Gastroesophageal sphincter (tissue), 4 donors: ENCODE results near the gene RBP5. TPM values are rescaled to one million over a fixed set of nuclear protein-coding genes. Genes with fewer than 3 reads are reported as not detected.

Experiments used
- ATAC-seq: fragments of 150-250 bp; one replicate; pipeline ENCODE4 v1.9.1; 2016; ENCODE audit warnings: mild to moderate bottlenecking, moderate library complexity
- H3K27ac ChIP-seq, 4 donors: fragments of 200-600 bp; sonication (generic) in 3 of 4; 1 replicate in 3 of 4; 2 replicates in 1 of 4; pipeline ENCODE4 v1.5.1; 2016 to 2019
- H3K27me3 ChIP-seq: fragments of 200-600 bp; sonication (generic); one replicate; pipeline ENCODE4 v1.5.1; 2019
- H3K36me3 ChIP-seq, 2 donors: fragments of 200-600 bp; sonication (generic); one replicate each; pipeline ENCODE4 v1.5.1; 2019; ENCODE audit warnings: control low read depth in 1 of 2
- H3K4me1 ChIP-seq, 3 donors: fragments of 200-600 bp; sonication (generic); 1 replicate in 2 of 3; 2 replicates in 1 of 3; pipeline ENCODE4 v1.5.1; 2016 to 2019; ENCODE audit warnings: control low read depth in 2 of 3
- H3K4me3 ChIP-seq, 2 donors: fragments of 200-600 bp; sonication (generic); one replicate each; pipeline ENCODE4 v1.5.1; 2019; ENCODE audit warnings: mild to moderate bottlenecking in 1 of 2, moderate library complexity in 1 of 2
- H3K9me3 ChIP-seq, 3 donors: fragments of 200-600 bp; sonication (generic); one replicate each; pipeline ENCODE4 v1.5.1; 2017 to 2019; ENCODE audit warnings: control low read depth in 2 of 3
- EP300 ChIP-seq: sonication (generic); formaldehyde crosslinking; IDR thresholded peaks from one replicate; pipeline ENCODE4 v1.6.1; 2017; ENCODE audit warnings: antibody characterized with exemption, mild to moderate bottlenecking
- POLR2A ChIP-seq, 2 donors: fragments of 450-650 bp; IDR thresholded peaks; one replicate each; pipeline ENCODE4 v1.6.1; 2017; ENCODE audit warnings: antibody characterized with exemption in 2 of 2, mild to moderate bottlenecking in 2 of 2, moderate library complexity in 1 of 2
- POLR2AphosphoS5 ChIP-seq: sonication (generic); formaldehyde crosslinking; IDR thresholded peaks from one replicate; pipeline ENCODE4 v1.6.1; 2017; ENCODE audit warnings: antibody characterized with exemption
- WGBS, 2 donors: methylation state at CpG; one replicate each; pipeline ENCODE4 v1.1.5; 2018; ENCODE audit warnings: low coverage in 1 of 2; 5-methylcytosine and 5-hydroxymethylcytosine counted together
- total RNA-seq, 4 donors: library from RNA; depleted of rRNA; stranded (reverse); fragments of >200 nt; gene quantifications; one replicate each; pipeline ENCODE4 v1.1.0, GENCODE V29; 2016
- TF ChIP-seq, protein P1 (sequence below), 4 experiments: fragments of 200-600 bp in 2 of 4; fragments of 450-650 bp in 2 of 4; sonication (generic) in 1 of 4; IDR thresholded peaks; one replicate each; pipeline ENCODE4 v1.5.1; 2017 to 2019; ENCODE audit warnings: antibody characterized with exemption in 4 of 4, mild to moderate bottlenecking in 2 of 4, moderate library complexity in 2 of 4

RBP5 gene
- total RNA-seq, 4 donors from 2014 or later = 0.58 to 1.1 TPM; not detected in 2

DNA sequence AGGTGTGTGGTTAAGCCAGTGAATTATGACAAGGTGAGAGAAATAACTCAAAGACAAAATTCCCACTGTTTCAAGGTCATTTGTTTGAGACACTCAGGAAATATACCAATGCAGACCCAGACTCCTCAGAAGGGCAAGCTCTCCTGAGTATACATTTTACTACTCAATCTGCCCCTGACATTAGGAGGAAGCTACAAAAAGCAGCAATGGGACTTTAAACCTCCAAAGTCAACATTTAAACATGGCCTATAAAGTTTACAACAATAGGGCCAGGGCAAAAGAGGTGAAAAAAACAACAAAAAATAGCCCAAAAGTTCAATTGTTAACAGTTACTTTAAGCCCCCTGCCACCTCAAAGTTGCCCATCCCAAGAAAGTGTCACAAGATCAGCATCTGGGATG is 41.3 kb upstream of the RBP5 start:
- Histone ChIP-seq H3K4me3 (no peak overlapping the region), H3K36me3 (no peaks in the 10 kb centered on the region)
- TF ChIP-seq POLR2AphosphoS5 = no peak
- TF ChIP-seq, protein P1, sequence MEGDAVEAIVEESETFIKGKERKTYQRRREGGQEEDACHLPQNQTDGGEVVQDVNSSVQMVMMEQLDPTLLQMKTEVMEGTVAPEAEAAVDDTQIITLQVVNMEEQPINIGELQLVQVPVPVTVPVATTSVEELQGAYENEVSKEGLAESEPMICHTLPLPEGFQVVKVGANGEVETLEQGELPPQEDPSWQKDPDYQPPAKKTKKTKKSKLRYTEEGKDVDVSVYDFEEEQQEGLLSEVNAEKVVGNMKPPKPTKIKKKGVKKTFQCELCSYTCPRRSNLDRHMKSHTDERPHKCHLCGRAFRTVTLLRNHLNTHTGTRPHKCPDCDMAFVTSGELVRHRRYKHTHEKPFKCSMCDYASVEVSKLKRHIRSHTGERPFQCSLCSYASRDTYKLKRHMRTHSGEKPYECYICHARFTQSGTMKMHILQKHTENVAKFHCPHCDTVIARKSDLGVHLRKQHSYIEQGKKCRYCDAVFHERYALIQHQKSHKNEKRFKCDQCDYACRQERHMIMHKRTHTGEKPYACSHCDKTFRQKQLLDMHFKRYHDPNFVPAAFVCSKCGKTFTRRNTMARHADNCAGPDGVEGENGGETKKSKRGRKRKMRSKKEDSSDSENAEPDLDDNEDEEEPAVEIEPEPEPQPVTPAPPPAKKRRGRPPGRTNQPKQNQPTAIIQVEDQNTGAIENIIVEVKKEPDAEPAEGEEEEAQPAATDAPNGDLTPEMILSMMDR (IDR thresholded peaks at IDR 0.05) = no peak
- TF ChIP-seq EP300 = no peak
- TF ChIP-seq POLR2A (IDR thresholded peaks at IDR 0.05) = no peak

DNA sequence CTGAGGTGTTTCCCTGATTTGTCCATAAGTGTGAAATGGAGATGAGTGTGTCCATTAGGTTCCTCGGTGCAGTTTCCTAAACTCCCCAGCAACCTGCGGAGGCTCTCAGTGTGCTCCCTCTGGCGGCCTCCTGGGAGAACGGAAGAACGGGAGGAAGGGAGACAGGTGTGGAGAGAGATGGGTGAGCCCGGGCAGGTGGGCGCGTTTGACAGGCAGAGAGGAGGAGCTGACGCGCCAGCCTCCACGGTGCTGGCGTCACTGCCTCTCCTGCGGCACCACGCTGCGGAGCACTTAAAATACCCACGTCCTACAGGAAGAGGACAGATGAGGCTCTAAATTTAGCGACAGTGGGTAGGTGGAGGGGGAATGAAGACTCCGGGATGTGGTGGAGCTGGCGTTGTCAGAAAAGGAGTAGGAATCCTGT is 34.0 kb upstream of the RBP5 start:
- WGBS, 2 donors = 2 to 12% methylated on average over 9 to 10 of the region's 19 CpGs

More for the DNA sequence above, 41.3 kb upstream of the RBP5 start:
- ATAC-seq = no peak
- Histone ChIP-seq H3K27ac (no peak overlapping the region), H3K27me3 (peaks cover 22% of the 10 kb centered on the region), H3K4me1 (no peaks in the 10 kb centered on the region), H3K9me3 (peaks cover 0 to 12% (median 0%) of the 10 kb centered on the region in 3 donors)

DNA sequence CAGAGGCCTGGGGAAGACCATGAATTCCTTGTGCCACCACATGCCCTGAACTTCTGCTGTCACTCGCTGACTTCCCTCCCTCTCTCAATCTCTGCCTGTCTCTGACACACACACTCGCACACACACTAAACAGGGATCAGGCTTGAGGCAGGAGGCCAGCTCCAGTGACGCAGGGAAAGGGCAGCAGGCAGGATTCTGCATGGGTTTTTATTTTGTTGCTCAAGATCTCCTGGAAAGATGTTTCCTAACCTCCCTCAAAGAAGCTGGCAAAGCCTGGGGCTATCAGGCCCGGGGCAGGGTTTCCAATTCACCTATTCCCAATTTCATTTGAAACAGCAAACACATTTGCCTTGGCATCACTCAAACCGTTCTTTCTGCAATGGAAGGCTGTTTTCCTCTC is 33.1 kb upstream of the RBP5 start:
- peaks cover 0 to 5% (median 0%) of the 10 kb centered on the region in 3 donors for H3K4me1 ChIP-seq
- H3K4me3 ChIP-seq = no peak overlapping the region
- H3K27me3 ChIP-seq = peaks cover 33% of the 10 kb centered on the region
- H3K36me3 ChIP-seq = peaks cover 0 to 17% of the 10 kb centered on the region in 2 donors
- no peaks in the 10 kb centered on the region for H3K9me3 ChIP-seq
- WGBS, 2 donors = 83 to 100% methylated on average over 2 to 3 of the region's 5 CpGs
- no peak for ATAC-seq
- TF ChIP-seq POLR2A (IDR thresholded peaks at IDR 0.05) = no peak
- no peak for TF ChIP-seq EP300
- TF ChIP-seq, protein P1 (IDR thresholded peaks at IDR 0.05) = no peak
- TF ChIP-seq POLR2AphosphoS5 = no peak
- no peak overlapping the region for H3K27ac ChIP-seq

More for the DNA sequence above, 34.0 kb upstream of the RBP5 start:
- Histone ChIP-seq H3K36me3 (peaks cover 0 to 8% of the 10 kb centered on the region in 2 donors), H3K4me3 (no peak overlapping the region), H3K27me3 (peaks cover 33% of the 10 kb centered on the region), H3K9me3 (no peaks in the 10 kb centered on the region), H3K27ac (no peak overlapping the region), H3K4me1 (peaks cover 0 to 5% (median 0%) of the 10 kb centered on the region in 3 donors)
- TF ChIP-seq, protein P1 (IDR thresholded peaks at IDR 0.05) = peak in 2 of 4 experiments; percentile 38 to 41
- no peak for TF ChIP-seq POLR2A (IDR thresholded peaks at IDR 0.05)
- ATAC-seq = peak; percentile 39

DNA sequence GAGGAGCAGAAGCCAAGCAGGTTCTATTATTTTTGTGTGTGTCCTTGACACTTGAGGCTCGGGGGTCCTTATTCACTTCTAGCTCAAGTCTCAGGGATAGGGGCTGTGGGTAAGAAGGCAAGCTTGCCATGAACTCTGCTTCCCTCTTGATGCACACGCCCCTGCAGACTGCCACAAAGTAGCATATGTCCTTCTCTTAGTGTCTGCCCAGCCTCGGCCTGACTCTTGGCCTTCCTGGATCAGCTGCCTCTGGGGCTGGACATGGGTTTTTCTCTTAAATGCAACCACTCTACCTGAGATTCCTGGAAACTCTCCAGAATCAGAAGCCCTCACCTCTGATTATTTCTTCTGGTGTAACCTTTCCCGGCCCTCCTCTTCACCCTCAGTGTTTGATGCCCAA is 32.6 kb upstream of the RBP5 start:
- TF ChIP-seq POLR2AphosphoS5 = no peak
- TF ChIP-seq, protein P1 (IDR thresholded peaks at IDR 0.05) = no peak
- TF ChIP-seq POLR2A (IDR thresholded peaks at IDR 0.05) = no peak
- no peak for TF ChIP-seq EP300
- Histone ChIP-seq H3K27ac (no peak overlapping the region), H3K36me3 (peaks cover 0 to 22% of the 10 kb centered on the region in 2 donors), H3K27me3 (peaks cover 33% of the 10 kb centered on the region), H3K9me3 (no peaks in the 10 kb centered on the region), H3K4me3 (no peak overlapping the region), H3K4me1 (peaks cover 0 to 5% (median 0%) of the 10 kb centered on the region in 3 donors)
- WGBS, 2 donors = 79 to 86% methylated on average over 3 of the region's 4 CpGs
- ATAC-seq = no peak

DNA sequence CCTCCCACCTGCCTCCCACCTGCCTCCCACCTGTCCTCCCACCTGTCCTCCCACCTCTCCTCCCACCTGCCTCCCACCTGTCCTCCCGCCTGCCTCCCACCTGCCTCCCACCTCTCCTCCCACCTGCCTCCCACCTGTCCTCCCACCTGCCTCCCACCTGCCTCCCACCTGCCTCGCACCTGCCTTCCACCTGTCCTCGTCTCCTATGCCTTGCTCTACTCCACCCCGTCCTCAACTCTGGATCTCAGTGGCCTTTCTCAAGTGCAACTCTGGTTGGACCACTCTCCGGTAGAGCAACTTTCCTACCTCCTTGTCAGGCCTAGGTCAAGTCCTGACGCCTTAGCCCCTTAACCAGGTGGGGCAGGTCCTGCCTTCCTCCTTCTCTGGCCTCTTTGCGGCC is 31.5 kb upstream of the RBP5 start:
- Histone ChIP-seq H3K4me1 (peaks cover 0 to 5% (median 0%) of the 10 kb centered on the region in 3 donors), H3K36me3 (peaks cover 0 to 33% of the 10 kb centered on the region in 2 donors), H3K27ac (no peak overlapping the region), H3K27me3 (peaks cover 25% of the 10 kb centered on the region), H3K4me3 (no peak overlapping the region), H3K9me3 (no peaks in the 10 kb centered on the region)
- TF ChIP-seq POLR2AphosphoS5 = no peak
- ATAC-seq = no peak
- 70 to 83% methylated on average over 1 to 5 of the region's 7 CpGs for WGBS, 2 donors
